Cerebellar nuclear complex (tissue), 1 donor: ENCODE measurements around the gene PFN3.

ENCODE experiments used
- DNase-seq, 2 experiments: peaks; one replicate each; lab custom pipeline; 2025; lab: John Stamatoyannopoulos, UW

The PFN3 gene

GRCh38 chr5:177437623-177438022 is 37.2 kb upstream of the PFN3 start:
- DNase-seq = no peak

GRCh38 chr5:177435847-177436536 is 35.5 kb upstream of the PFN3 start:
- no peak for DNase-seq

- DNase-seq = no peak
These were observed 34.7 kb upstream of the PFN3 start for GRCh38 chr5:177434942-177435738.

GRCh38 chr5:177434437-177434836 is 34.0 kb upstream of the PFN3 start:
- DNase-seq = no peak

- DNase-seq = no peak
These were observed 33.3 kb upstream of the PFN3 start for GRCh38 chr5:177433658-177434217.

- no peak for DNase-seq
These were observed 32.6 kb upstream of the PFN3 start for GRCh38 chr5:177432839-177433657.

GRCh38 chr5:177432143-177432838 is 31.8 kb upstream of the PFN3 start:
- DNase-seq = no peak

- DNase-seq = no peak
These were observed 31.1 kb upstream of the PFN3 start for GRCh38 chr5:177431317-177432142.

- DNase-seq = no peak
These were observed 30.5 kb upstream of the PFN3 start for GRCh38 chr5:177430972-177431316.

- no peak for DNase-seq
These were observed 29.9 kb upstream of the PFN3 start for GRCh38 chr5:177430140-177430951.

- no peak for DNase-seq
These were observed 29.0 kb upstream of the PFN3 start for GRCh38 chr5:177429248-177430040.

- no peak for DNase-seq
These were observed 28.2 kb upstream of the PFN3 start for GRCh38 chr5:177428574-177429217.

- no peak for DNase-seq
These were observed 27.6 kb upstream of the PFN3 start for GRCh38 chr5:177427919-177428573.

- no peak for DNase-seq
These were observed 26.9 kb upstream of the PFN3 start for GRCh38 chr5:177427211-177427822.

GRCh38 chr5:177426566-177427210 is 26.2 kb upstream of the PFN3 start, which contains the start of gene GRK6:
Gene GRK6, plus strand, starts transcription at chr5:177426676. Its CDS starts 170 bp downstream, at chr5:177426846.
- no peak for DNase-seq

- peak; percentile 99 to 100 for DNase-seq
These were observed 25.5 kb upstream of the PFN3 start for GRCh38 chr5:177425801-177426565.
